Liver (tissue), 9 donors: ENCODE measurements around the gene TMEM79. TPM values are rescaled to one million over a fixed set of nuclear protein-coding genes. Genes with fewer than 3 reads are reported as not detected.

Experiments used
- DNase-seq: peaks from one replicate; pipeline ENCODE4 v3.0.0-alpha.2; 2017; ENCODE audit warnings: low spot score
- H3K27ac ChIP-seq, 2 donors: one replicate each; pipeline ENCODE4 v1.7.0; 2013; ENCODE audit warnings: inconsistent platforms in 2 of 2, low read length in 2 of 2, control low read depth in 1 of 2, low read depth in 1 of 2, mild to moderate bottlenecking in 1 of 2
- H3K27me3 ChIP-seq, 4 donors: one replicate each; pipeline versions ENCODE4 v1.6.1 to v1.7.0; 2013; ENCODE audit warnings: low read length in 3 of 4, inconsistent platforms in 1 of 4, mild to moderate bottlenecking in 1 of 4, moderate library complexity in 1 of 4; ENCODE audit not compliant: control insufficient read depth in 4 of 4, insufficient read depth in 4 of 4
- H3K36me3 ChIP-seq, 4 donors: one replicate each; pipeline versions ENCODE4 v1.6.1 to v1.7.0; 2013; ENCODE audit warnings: low read length in 3 of 4, mild to moderate bottlenecking in 3 of 4, low read depth in 1 of 4, moderate library complexity in 1 of 4; ENCODE audit not compliant: control insufficient read depth in 4 of 4, insufficient read depth in 3 of 4
- H3K4me1 ChIP-seq, 4 donors: one replicate each; pipeline versions ENCODE4 v1.6.1 to v1.7.0; 2013; ENCODE audit warnings: low read length in 3 of 4, mild to moderate bottlenecking in 3 of 4, moderate library complexity in 1 of 4; ENCODE audit not compliant: control insufficient read depth in 4 of 4, insufficient read depth in 4 of 4
- H3K4me3 ChIP-seq, 3 donors: one replicate each; pipeline versions ENCODE4 v1.6.1 to v1.7.0; 2013; ENCODE audit warnings: low read length in 3 of 3, control low read depth in 1 of 3, low read depth in 1 of 3, mild to moderate bottlenecking in 1 of 3
- H3K9ac ChIP-seq, 2 donors: one replicate each; pipeline ENCODE4 v1.7.0; 2013; ENCODE audit warnings: low read length in 2 of 2, mild to moderate bottlenecking in 2 of 2, moderate library complexity in 2 of 2, control low read depth in 1 of 2, low read depth in 1 of 2
- H3K9me3 ChIP-seq, 4 donors: one replicate each; pipeline versions ENCODE4 v1.6.1 to v1.7.0; 2013; ENCODE audit warnings: low read length in 3 of 4; ENCODE audit not compliant: control insufficient read depth in 4 of 4
- FOXA2 ChIP-seq: IDR thresholded peaks from 2 replicates; pipeline ENCODE4 v1.6.1; 2016; ENCODE audit warnings: antibody characterized with exemption
- GABPA ChIP-seq, 2 donors: IDR thresholded peaks in 1 of 2; conservative IDR thresholded peaks in 1 of 2; 2 replicates each; pipeline ENCODE4 v1.6.1; 2016; ENCODE audit warnings: antibody characterized with exemption in 2 of 2, mild to moderate bottlenecking in 1 of 2, moderate library complexity in 1 of 2
- HNF4A ChIP-seq, 2 donors: conservative IDR thresholded peaks; 2 replicates each; pipeline ENCODE4 v1.6.1; 2016; ENCODE audit warnings: antibody characterized with exemption in 2 of 2, mild to moderate bottlenecking in 2 of 2
- HNF4G ChIP-seq: IDR thresholded peaks from 2 replicates; pipeline ENCODE4 v1.6.1; 2016; ENCODE audit warnings: antibody characterized with exemption
- NR2F2 ChIP-seq: IDR thresholded peaks from 2 replicates; pipeline ENCODE4 v1.6.1; 2016; ENCODE audit warnings: antibody characterized with exemption
- RAD21 ChIP-seq, 2 donors: IDR thresholded peaks; 2 replicates each; pipeline ENCODE4 v1.6.1; 2016; ENCODE audit warnings: antibody characterized with exemption in 2 of 2, mild to moderate bottlenecking in 2 of 2
- TAF1 ChIP-seq: conservative IDR thresholded peaks from 2 replicates; pipeline ENCODE4 v1.6.1; 2016; ENCODE audit warnings: antibody characterized with exemption, mild to moderate bottlenecking
- WGBS: extraction: QIAGEN DNeasy Blood & Tissue Kit; methylation state at CpG from one replicate; pipeline ENCODE4 v1.1.7; 2013; 5-methylcytosine and 5-hydroxymethylcytosine counted together
- polyA plus RNA-seq, 2 donors: library from polyadenylated mRNA; stranded (reverse) in 1 of 2; unstranded in 1 of 2; fragments of 200-250 nt in 1 of 2; fragments of >200 nt in 1 of 2; fragmentation: Nextera tagmentation in 1 of 2; extraction: Ambion mirVana in 1 of 2; gene quantifications; one replicate each; pipeline versions ENCODE4 v1.2.1 to v1.2.3, GENCODE V29; 2013 to 2015
- total RNA-seq, 2 donors: library from RNA; depleted of rRNA; stranded (reverse); fragments of >200 nt; gene quantifications; one replicate each; pipeline ENCODE4 v1.2.3, GENCODE V29; 2014
- TF ChIP-seq, protein P1 (sequence below): fragments of 150-350 bp; IDR thresholded peaks from 2 replicates; pipeline ENCODE4 v1.5.1; 2017; ENCODE audit warnings: improper control_type of control experiment, low read depth, low read length; ENCODE audit not compliant: missing input control
- TF ChIP-seq, protein P2 (sequence below): IDR thresholded peaks from 2 replicates; pipeline ENCODE4 v1.6.1; 2016; ENCODE audit warnings: antibody characterized with exemption
- donor health status: healthy.
- donor health status: healthy.
- donor health status: healthy.
- donor health status: healthy.
- donor health status: healthy.

TMEM79 gene
- total and polyA plus RNA-seq, 4 donors = 1.2 to 2.2 (median 1.6) TPM

DNA sequence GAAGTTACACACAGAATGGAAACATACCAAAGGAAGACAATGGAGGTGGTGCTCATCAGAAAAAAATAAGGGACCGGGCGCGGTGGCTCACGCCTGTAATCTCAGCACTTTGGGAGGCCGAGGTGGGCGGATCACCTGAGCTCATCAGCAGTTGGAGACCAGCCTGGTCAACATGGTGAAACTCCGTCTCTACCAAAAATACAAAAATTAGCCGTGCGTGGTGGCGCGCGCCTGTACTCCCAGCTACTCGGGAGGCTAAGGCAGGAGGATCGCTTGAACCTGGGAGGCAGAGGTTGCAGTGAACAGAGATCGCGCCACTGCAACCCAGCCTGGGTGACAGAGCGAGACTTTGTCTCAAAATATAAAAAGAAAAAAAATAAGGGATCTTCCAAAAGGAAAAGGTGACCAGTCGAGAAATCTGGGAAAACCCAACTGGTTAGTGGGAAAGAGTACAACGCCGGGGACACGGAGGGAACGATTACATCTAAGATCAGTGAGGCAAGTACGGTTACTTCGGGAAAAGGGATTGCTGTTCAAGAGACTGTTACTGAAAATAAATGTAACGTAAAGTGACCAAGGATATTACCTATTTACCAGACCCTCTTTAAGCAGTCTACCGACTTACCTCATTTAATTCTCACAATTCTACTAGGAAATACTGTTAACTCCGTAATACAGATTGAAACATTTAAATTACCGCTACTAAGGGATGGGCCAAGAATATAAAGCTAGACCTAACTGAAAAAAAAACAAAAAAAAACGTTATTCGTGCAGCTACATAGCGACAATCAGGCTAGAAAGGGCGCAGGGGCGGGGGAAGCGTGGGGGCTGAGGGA is 53.1 kb downstream of the TMEM79 start:
- peak overlapping the region; percentile 90 to 99 for H3K9ac ChIP-seq
- H3K4me1 ChIP-seq = peaks cover 0 to 17% (median 13%) of the 10 kb centered on the region in 4 donors
- peak overlapping the region; percentile 71 to 100 (median 85) for H3K4me3 ChIP-seq
- no peaks in the 10 kb centered on the region for H3K27me3 ChIP-seq
- H3K9me3 ChIP-seq = no peaks in the 10 kb centered on the region
- peak overlapping the region; percentile 80 to 87 for H3K27ac ChIP-seq
- no peak for DNase-seq
- 37% methylated on average over 34 of the region's 34 CpGs for WGBS
- TF ChIP-seq TAF1 (no peak), NR2F2 (no peak)
- TF ChIP-seq, protein P1, sequence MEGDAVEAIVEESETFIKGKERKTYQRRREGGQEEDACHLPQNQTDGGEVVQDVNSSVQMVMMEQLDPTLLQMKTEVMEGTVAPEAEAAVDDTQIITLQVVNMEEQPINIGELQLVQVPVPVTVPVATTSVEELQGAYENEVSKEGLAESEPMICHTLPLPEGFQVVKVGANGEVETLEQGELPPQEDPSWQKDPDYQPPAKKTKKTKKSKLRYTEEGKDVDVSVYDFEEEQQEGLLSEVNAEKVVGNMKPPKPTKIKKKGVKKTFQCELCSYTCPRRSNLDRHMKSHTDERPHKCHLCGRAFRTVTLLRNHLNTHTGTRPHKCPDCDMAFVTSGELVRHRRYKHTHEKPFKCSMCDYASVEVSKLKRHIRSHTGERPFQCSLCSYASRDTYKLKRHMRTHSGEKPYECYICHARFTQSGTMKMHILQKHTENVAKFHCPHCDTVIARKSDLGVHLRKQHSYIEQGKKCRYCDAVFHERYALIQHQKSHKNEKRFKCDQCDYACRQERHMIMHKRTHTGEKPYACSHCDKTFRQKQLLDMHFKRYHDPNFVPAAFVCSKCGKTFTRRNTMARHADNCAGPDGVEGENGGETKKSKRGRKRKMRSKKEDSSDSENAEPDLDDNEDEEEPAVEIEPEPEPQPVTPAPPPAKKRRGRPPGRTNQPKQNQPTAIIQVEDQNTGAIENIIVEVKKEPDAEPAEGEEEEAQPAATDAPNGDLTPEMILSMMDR = no peak
- TF ChIP-seq, protein P2, sequence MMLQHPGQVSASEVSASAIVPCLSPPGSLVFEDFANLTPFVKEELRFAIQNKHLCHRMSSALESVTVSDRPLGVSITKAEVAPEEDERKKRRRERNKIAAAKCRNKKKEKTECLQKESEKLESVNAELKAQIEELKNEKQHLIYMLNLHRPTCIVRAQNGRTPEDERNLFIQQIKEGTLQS = no peak
- H3K36me3 ChIP-seq = peaks cover 1 to 28% (median 23%) of the 10 kb centered on the region in 4 donors

DNA sequence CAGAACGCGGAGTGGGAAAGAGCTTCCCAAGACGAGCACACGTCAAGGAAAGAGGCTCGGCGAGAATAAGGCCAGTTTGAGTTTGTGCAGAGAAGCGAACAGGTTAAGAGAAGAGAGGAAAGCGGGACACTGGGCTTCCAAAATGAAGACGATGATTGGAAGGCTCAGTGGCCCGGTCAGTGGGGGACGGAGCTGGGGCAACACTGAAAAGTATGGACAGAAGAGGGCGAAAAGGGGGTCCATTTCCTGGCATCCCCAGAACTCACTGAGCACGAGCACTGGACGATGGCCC is 53.7 kb downstream of the TMEM79 start:
- H3K4me1 ChIP-seq = peaks cover 0 to 17% (median 13%) of the 10 kb centered on the region in 4 donors
- H3K9me3 ChIP-seq = no peaks in the 10 kb centered on the region
- H3K27ac ChIP-seq = peak overlapping the region; percentile 80 to 87
- no peaks in the 10 kb centered on the region for H3K27me3 ChIP-seq
- H3K36me3 ChIP-seq = peaks cover under 1 to 23% (median 17%) of the 10 kb centered on the region in 4 donors
- peak overlapping the region; percentile 71 to 100 (median 85) for H3K4me3 ChIP-seq
- TF ChIP-seq HNF4A (conservative IDR thresholded peaks at IDR 0.05) = no peak
- TF ChIP-seq NR2F2 = no peak
- TF ChIP-seq GABPA (IDR thresholded peaks at IDR 0.05 in 1 of 2, conservative IDR thresholded peaks at IDR 0.05 in 1 of 2) = no peak
- TF ChIP-seq, protein P2 = no peak
- TF ChIP-seq, protein P1 = no peak
- no peak for TF ChIP-seq TAF1
- no peak for TF ChIP-seq FOXA2
- TF ChIP-seq RAD21 (IDR thresholded peaks at IDR 0.05) = no peak
- no peak for TF ChIP-seq HNF4G
- DNase-seq = no peak
- WGBS = under 1% methylated on average over 14 of the region's 14 CpGs
- H3K9ac ChIP-seq = peak overlapping the region; percentile 90 to 99
